ENCODE measurements around the gene SLC5A5. TPM values are rescaled to one million over a fixed set of nuclear protein-coding genes. Genes with fewer than 3 reads are reported as not detected.

Gene SLC5A5
- total RNA-seq, 1 experiment from 2014 or later, result 6.3 TPM

- intact Hi-C loops (cut with micrococcal nuclease; ENCODE audit: unreplicated experiment) (no loop called here), in situ Hi-C loops (cut with HindIII; ENCODE audit: low pct_unique_long_range_greater_than_20kb, low sequenced_read_pairs) (no loop called here)
- POLR2A ChIA-PET, result no interaction called here
- no TSS peak for BruUV-seq (replicated peaks)
- Histone ChIP-seq H3K27me3 (ENCODE audit: control insufficient read depth, insufficient read depth, low read length) (no peaks in the 10 kb centered on the region), H3K4me1 (ENCODE audit: control insufficient read depth, insufficient read depth, low read length) (peaks cover 7% of the 10 kb centered on the region), H3K27ac (ENCODE audit: low read length) (no peak overlapping the region), H3K4me3 (ENCODE audit: low read depth in 2 of 2, low read length in 2 of 2) (no peak overlapping the region), H3K9me3 (ENCODE audit: control insufficient read depth, insufficient read depth, low read depth, low read length) (no peaks in the 10 kb centered on the region), H3K36me3 (ENCODE audit: control insufficient read depth, insufficient read depth, low read length) (no peaks in the 10 kb centered on the region; the same call in 1 of the 2 replicates)
- DNase-seq (ENCODE audit: low read depth, low spot score), result no peak
- TF ChIP-seq TCF7L2 (IDR thresholded peaks at IDR 0.05; ENCODE audit: low read depth, low read length), result no peak
- no peak for TF ChIP-seq REST (IDR thresholded peaks at IDR 0.05; ENCODE audit: insufficient read depth in 1 of 2, low read depth in 2 of 2, low read length in 1 of 2)
- TF ChIP-seq SIN3A (IDR thresholded peaks at IDR 0.05; ENCODE audit: borderline replicate concordance, insufficient read depth, low read depth, low read length), result no peak
- TF ChIP-seq POLR2AphosphoS5 (IDR thresholded peaks at IDR 0.05; ENCODE audit: low read depth, low read length), result no peak
- no peak for TF ChIP-seq CTCF (IDR thresholded peaks at IDR 0.05)
- CTCF ChIA-PET, result no interaction called here
- ATAC-seq, result no peak
These were observed 2.6 kb upstream of the SLC5A5 start for GRCh38 chr19:17869114-17869608.

GRCh38 chr19:17871032-17871877 is 490 bp upstream of the SLC5A5 start:
- in situ Hi-C loops (cut with HindIII; ENCODE audit: low pct_unique_long_range_greater_than_20kb, low sequenced_read_pairs) (no loop called here), intact Hi-C loops (cut with micrococcal nuclease; ENCODE audit: unreplicated experiment) (no loop called here)
- H3K27me3 ChIP-seq (ENCODE audit: control insufficient read depth, insufficient read depth, low read length), result no peaks in the 10 kb centered on the region
- H3K27ac ChIP-seq (ENCODE audit: low read length), result no peak overlapping the region
- H3K4me3 ChIP-seq (ENCODE audit: low read depth in 2 of 2, low read length in 2 of 2), result peak overlapping the region in 1 of 2 experiments; percentile 8; a peak in 1 of 4 replicates
- DNase-seq (ENCODE audit: low read depth, low spot score), result no peak
- H3K9me3 ChIP-seq (ENCODE audit: control insufficient read depth, insufficient read depth, low read depth, low read length), result no peaks in the 10 kb centered on the region
- CTCF ChIA-PET, result interaction anchor here (0.5 to 2.3 kb wide), 4 partner anchors 38 to 127 kb away, joined by 3 to 23 read pairs (median 12); partner anchors contain the start of gene CCDC124
- ATAC-seq, result no peak
- TF ChIP-seq CTCF (IDR thresholded peaks at IDR 0.05) (no peak), POLR2AphosphoS5 (IDR thresholded peaks at IDR 0.05; ENCODE audit: low read depth, low read length) (no peak), SIN3A (IDR thresholded peaks at IDR 0.05; ENCODE audit: borderline replicate concordance, insufficient read depth, low read depth, low read length) (no peak), REST (IDR thresholded peaks at IDR 0.05; ENCODE audit: insufficient read depth in 1 of 2, low read depth in 2 of 2, low read length in 1 of 2) (no peak), TCF7L2 (IDR thresholded peaks at IDR 0.05; ENCODE audit: low read depth, low read length) (no peak)
- POLR2A ChIA-PET, result interaction anchor here (0.5 kb wide), 1 partner anchor 8 kb away, joined by 4 read pairs; no protein-coding TSS in a partner anchor
- no peaks in the 10 kb centered on the region for H3K4me1 ChIP-seq (ENCODE audit: control insufficient read depth, insufficient read depth, low read length)
- no TSS peak for BruUV-seq (replicated peaks)
- H3K36me3 ChIP-seq (ENCODE audit: control insufficient read depth, insufficient read depth, low read length), result no peaks in the 10 kb centered on the region
